Pancreas (tissue), 10 donors: ENCODE results near the gene TBC1D5. TPM values are rescaled to one million over a fixed set of nuclear protein-coding genes. Genes with fewer than 3 reads are reported as not detected.
A peak's percentile ranks its signal among the peaks of the same experiment; 100 is the strongest.
"Not testable (repeated sequence)": the region's sequence is repeated elsewhere in the genome, so short reads cannot be mapped to it uniquely, and the experiment has no call there.

Experiments used
- ATAC-seq, 4 donors: fragments of 200-7000 bp; cut with Tn5 transposase; one replicate each; pipeline versions ENCODE4 v1.8.0 to v1.9.1; 2020; ENCODE audit warnings: mild to moderate bottlenecking in 4 of 4, moderate library complexity in 4 of 4
- DNase-seq, 6 donors: peaks; one replicate each; pipeline ENCODE4 v3.0.0-alpha.2; 2020
- FAIRE-seq: peaks from 2 replicates; lab custom pipeline; 2012; peaks lifted over from hg19 to GRCh38; lab: Jason Lieb, UNC
- H3K27ac ChIP-seq, 4 donors: fragments of 200-600 bp; sonication (generic); 1 replicate in 3 of 4; 2 replicates in 1 of 4; pipeline versions ENCODE4 v1.5.0 to v1.8.0; 2020
- H3K27me3 ChIP-seq, 4 donors: fragments of 200-600 bp; one replicate each; pipeline ENCODE4 v1.8.0; 2021
- H3K36me3 ChIP-seq, 3 donors: fragments of 200-600 bp; sonication (generic) in 1 of 3; one replicate each; pipeline versions ENCODE4 v1.5.0 to v1.8.0; 2020 to 2021
- H3K4me1 ChIP-seq, 3 donors: fragments of 200-600 bp; one replicate each; pipeline ENCODE4 v1.8.0; 2021
- H3K4me3 ChIP-seq, 4 donors: fragments of 200-600 bp; sonication (generic) in 2 of 4; one replicate each; pipeline versions ENCODE4 v1.5.0 to v1.8.0; 2020 to 2021
- H3K9me3 ChIP-seq, 4 donors: fragments of 200-600 bp; one replicate each; pipeline ENCODE4 v1.8.0; 2021
- CTCF ChIP-seq, 4 donors: fragments of 200-600 bp; sonication (generic) in 3 of 4; IDR thresholded peaks; one replicate each; pipeline versions ENCODE4 v1.5.0 to v1.8.0; 2021; ENCODE audit warnings: antibody characterized with exemption in 4 of 4
- WGBS, 2 donors: extraction: QIAGEN DNeasy Blood & Tissue Kit; methylation state at CpG; one replicate each; pipeline ENCODE4 v1.1.7; 2013; 5-methylcytosine and 5-hydroxymethylcytosine counted together
- intact Hi-C, 3 donors: fragments of 100-400 bp; cut with DNase I; formaldehyde crosslinking; loops; one replicate each; pipeline versions ENCODE4 v1.11.1 to v1.14.2; 2022
- polyA plus RNA-seq, 2 donors: library from polyadenylated mRNA; stranded (reverse); fragments of 200-250 nt; gene quantifications; one replicate each; pipeline ENCODE4 v1.2.3, GENCODE V29; 2013
- total RNA-seq, 6 donors: library from RNA; stranded (reverse); fragmentation: NEBNext Ultra II Directional in 4 of 6; extraction: Animal tissue kit (Norgen Biotek cat#: 25700) in 4 of 6; gene quantifications; one replicate each; pipeline versions ENCODE4 v1.2.1 to v1.2.4, GENCODE V29; 2021 to 2023
- donor health status: healthy with polysubstance abuse.
- donor health status: DM: no; HTN: no; CAD: no; lungs with moderate emphysema.
- donor health status: DM: no; HTN: no; CAD: no.
- donor health status: control.
- donor health status: control.
- donor health status: Bipolar disorder and iron deficiency.
- donor health status: DM: yes; HTN: yes; CAD: no.
- donor health status: DM: no; HTN: no; CAD: no.
- donor health status: DM: no; HTN: no; CAD: no.
- donor health status: DM: yes; HTN: yes; CAD: no.

TBC1D5 gene
- total and polyA plus RNA-seq, 8 donors, result 6.5 to 39.2 (median 19.9) TPM

- Histone ChIP-seq H3K27ac (no peak overlapping the region), H3K4me1 (no peaks in the 10 kb centered on the region), H3K27me3 (no peaks in the 10 kb centered on the region), H3K4me3 (no peak overlapping the region), H3K36me3 (no peaks in the 10 kb centered on the region), H3K9me3 (no peaks in the 10 kb centered on the region)
- WGBS, 2 donors, result 73 to 81% methylated on average over 3 of the region's 3 CpGs
- intact Hi-C loops, result no loop called here
- DNase-seq (no peak), ATAC-seq (no peak), FAIRE-seq (no peak)
- no peak for TF ChIP-seq CTCF (IDR thresholded peaks at IDR 0.05)
Observed at GRCh38 chr3:17619968-17620367, 122.5 kb downstream of the TBC1D5 start.

- H3K4me3 ChIP-seq, H3K9me3 ChIP-seq, H3K27me3 ChIP-seq, ATAC-seq, H3K27ac ChIP-seq, H3K36me3 ChIP-seq, intact Hi-C loops, DNase-seq, H3K4me1 ChIP-seq, FAIRE-seq: not testable (repeated sequence)
- 92 to 93% methylated on average over 4 of the region's 4 CpGs for WGBS, 2 donors
Observed at GRCh38 chr3:17613017-17613416, 129.4 kb downstream of the TBC1D5 start.

GRCh38 chr3:17607905-17608304 lies 134.5 kb downstream of the TBC1D5 start:
- Histone ChIP-seq H3K27ac (no peak overlapping the region), H3K4me3 (no peak overlapping the region), H3K4me1 (peaks cover 0 to 7% (median 3%) of the 10 kb centered on the region in 3 donors), H3K9me3 (no peaks in the 10 kb centered on the region), H3K27me3 (no peaks in the 10 kb centered on the region), H3K36me3 (no peaks in the 10 kb centered on the region)
- ATAC-seq (no peak), FAIRE-seq (no peak), DNase-seq (no peak)
- WGBS, 2 donors, result 93 to 96% methylated on average over 8 of the region's 8 CpGs
- intact Hi-C loops, result no loop called here
- no peak for TF ChIP-seq CTCF (IDR thresholded peaks at IDR 0.05)

GRCh38 chr3:17605934-17606333 lies 136.5 kb downstream of the TBC1D5 start:
- 82 to 87% methylated on average over 5 of the region's 5 CpGs for WGBS, 2 donors
- H3K27me3 ChIP-seq, result no peaks in the 10 kb centered on the region
- H3K27ac ChIP-seq, result no peak overlapping the region
- intact Hi-C loops, result no loop called here
- ATAC-seq (no peak), FAIRE-seq (no peak), DNase-seq (no peak)
- no peaks in the 10 kb centered on the region for H3K9me3 ChIP-seq
- no peaks in the 10 kb centered on the region for H3K36me3 ChIP-seq
- no peak for TF ChIP-seq CTCF (IDR thresholded peaks at IDR 0.05)
- H3K4me1 ChIP-seq, result peaks cover 0 to 7% (median 3%) of the 10 kb centered on the region in 3 donors
- no peak overlapping the region for H3K4me3 ChIP-seq

GRCh38 chr3:17605032-17605431 lies 137.4 kb downstream of the TBC1D5 start:
- TF ChIP-seq CTCF (IDR thresholded peaks at IDR 0.05), result no peak
- ATAC-seq (peak in 1 of 4 donors; percentile 29), FAIRE-seq (no peak), DNase-seq (no peak)
- no peak overlapping the region for H3K27ac ChIP-seq
- no peaks in the 10 kb centered on the region for H3K27me3 ChIP-seq
- peaks cover 0 to 7% (median 3%) of the 10 kb centered on the region in 3 donors for H3K4me1 ChIP-seq
- intact Hi-C loops, result no loop called here
- no peaks in the 10 kb centered on the region for H3K9me3 ChIP-seq
- no peak overlapping the region for H3K4me3 ChIP-seq
- no peaks in the 10 kb centered on the region for H3K36me3 ChIP-seq
